Jurkat, Clone E6-1 (cell line): ENCODE measurements around the gene SMARCD1.
"Not testable (repeated sequence)": the region's sequence is repeated elsewhere in the genome, so short reads cannot be mapped to it uniquely, and the experiment has no call there.

ENCODE experiments used
- DNase-seq: peaks from one replicate; pipeline ENCODE4 v3.0.0-alpha.2; 2011; ENCODE audit warnings: low read depth, low spot score
- H3K4me3 ChIP-seq: 2 replicates; pipeline ENCODE4 v1.5.1; 2011; ENCODE audit warnings: mild to moderate bottlenecking, low read length, control low read depth, moderate library complexity

The SMARCD1 gene

DNA sequence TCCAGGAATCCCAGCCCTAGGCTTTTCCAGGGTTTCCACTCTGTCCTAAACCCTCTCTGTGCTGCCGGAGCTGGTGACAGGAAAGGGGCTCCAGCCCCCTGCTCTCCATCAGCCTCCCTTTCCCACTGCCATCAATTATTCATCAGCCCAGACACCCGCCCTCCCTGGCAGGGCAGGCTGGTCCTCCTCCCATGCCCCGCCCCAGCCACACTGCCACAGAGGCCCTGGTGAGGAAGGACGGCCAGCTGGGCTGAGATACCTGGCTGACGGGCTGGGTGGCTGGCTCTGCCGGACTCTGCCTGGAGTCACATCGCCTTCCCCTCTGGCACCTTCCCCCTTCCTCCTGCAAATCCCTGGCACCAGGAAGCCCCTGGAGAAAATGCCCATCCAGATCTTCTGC is 11.9 kb upstream of the SMARCD1 start:
- H3K4me3 ChIP-seq = no peak overlapping the region
- no peak for DNase-seq

DNA sequence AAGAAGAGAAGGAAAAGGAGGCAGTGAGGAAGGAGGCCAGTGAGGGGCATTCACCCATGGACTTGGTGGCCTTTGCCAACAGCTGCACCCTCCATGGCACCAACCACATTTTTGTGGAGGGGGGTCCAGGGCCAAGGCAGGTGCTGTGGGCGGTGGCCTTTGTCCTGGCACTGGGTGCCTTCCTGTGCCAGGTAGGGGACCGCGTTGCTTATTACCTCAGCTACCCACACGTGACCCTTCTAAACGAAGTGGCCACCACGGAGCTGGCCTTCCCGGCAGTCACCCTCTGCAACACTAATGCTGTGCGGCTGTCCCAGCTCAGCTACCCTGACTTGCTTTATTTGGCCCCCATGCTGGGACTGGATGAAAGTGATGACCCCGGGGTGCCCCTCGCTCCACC is 11.4 kb upstream of the SMARCD1 start:
- DNase-seq = no peak
- no peak overlapping the region for H3K4me3 ChIP-seq

DNA sequence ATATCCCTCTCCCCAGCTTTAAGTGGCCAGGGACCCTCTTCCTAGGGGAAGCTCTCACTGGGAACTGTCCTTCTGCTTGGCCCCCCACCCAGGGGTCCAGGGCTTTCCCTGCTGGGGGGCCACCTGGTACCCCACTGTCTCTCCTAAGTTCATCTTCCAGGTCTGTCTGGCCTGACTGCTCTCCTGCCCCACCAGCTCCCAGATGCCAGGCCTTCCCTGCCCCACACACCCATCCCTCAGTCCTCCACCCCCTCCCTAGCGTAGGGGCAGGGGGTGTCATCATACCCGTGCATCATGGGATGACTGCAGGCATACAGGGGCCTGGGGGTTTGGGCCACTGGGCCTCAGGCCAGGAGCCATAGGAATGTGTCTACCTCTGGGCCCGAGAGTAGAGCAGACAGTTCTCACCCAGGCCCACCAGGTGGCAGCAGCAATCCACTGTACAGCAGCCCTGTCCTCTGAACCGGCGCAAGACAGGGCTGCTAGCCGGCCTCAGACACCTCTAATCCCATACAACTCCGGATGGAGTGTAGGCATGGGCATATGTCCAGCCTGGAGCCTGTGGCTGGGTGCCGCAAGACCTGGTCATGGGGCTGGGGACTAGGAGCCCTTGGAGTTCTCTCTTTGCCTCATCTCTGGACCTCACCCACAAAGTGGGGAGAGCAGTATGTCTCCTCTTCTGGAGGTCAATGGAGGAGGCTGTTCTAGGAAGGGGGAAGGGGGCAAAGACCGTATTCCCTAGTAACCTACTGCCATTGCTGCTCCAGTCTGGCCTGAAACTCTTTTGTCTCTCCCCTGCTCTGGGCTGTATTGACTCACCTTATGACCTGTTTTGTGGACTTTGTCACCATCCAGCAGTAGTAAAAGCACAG is 10.0 kb upstream of the SMARCD1 start:
- DNase-seq = no peak

DNA sequence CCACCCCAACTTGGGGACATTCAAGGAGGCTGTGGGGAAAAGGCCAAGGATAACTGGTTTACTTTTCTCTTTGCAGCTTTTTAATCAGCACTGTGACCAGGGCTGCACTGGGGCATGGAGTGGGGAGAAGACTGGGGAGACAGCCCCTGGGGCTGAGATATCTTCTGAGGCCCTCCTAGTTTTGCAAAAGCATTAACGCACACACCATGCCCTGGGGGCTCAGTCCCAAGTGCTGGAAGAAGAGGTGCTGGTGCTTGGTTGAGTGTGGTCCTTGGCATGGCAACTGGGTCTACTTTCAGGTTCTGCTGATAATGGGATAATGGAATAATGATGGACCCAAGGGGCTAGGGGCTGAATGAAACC is 9.4 kb upstream of the SMARCD1 start:
- no peak for DNase-seq
- no peak overlapping the region for H3K4me3 ChIP-seq

More for the DNA sequence above, 10.0 kb upstream of the SMARCD1 start:
- no peak overlapping the region for H3K4me3 ChIP-seq

DNA sequence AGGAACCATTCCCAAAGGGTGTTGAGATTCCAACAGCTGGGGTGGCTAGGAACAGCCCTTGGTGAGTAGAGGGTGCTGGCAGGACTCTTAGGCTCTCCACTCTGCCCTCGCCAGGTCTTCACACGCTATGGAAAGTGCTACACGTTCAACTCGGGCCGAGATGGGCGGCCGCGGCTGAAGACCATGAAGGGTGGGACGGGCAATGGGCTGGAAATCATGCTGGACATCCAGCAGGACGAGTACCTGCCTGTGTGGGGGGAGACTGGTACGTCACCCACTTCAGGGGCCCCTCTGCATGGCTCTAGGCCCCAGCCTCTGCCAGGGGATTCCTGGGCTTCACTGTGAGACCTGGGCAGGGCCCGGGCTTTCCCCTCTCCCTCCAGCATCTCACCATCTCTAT is 8.0 kb upstream of the SMARCD1 start:
- no peak for DNase-seq
- H3K4me3 ChIP-seq = no peak overlapping the region

DNA sequence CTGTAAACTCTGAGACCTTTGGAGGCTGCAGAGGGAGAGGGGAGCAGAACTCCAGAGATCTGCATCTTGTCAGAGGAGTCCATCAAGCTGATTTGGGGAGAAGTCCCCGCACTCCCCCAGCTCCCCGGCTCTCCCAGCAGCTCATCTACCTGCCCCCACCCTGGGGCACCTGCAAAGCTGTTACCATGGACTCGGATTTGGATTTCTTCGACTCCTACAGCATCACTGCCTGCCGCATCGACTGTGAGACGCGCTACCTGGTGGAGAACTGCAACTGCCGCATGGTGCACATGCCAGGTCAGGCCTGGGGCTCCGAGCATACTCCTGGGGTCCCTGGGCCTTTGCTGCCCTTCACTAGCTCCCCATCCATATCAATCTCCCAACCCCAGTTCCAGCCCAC is 6.9 kb upstream of the SMARCD1 start:
- DNase-seq = no peak
- no peak overlapping the region for H3K4me3 ChIP-seq

DNA sequence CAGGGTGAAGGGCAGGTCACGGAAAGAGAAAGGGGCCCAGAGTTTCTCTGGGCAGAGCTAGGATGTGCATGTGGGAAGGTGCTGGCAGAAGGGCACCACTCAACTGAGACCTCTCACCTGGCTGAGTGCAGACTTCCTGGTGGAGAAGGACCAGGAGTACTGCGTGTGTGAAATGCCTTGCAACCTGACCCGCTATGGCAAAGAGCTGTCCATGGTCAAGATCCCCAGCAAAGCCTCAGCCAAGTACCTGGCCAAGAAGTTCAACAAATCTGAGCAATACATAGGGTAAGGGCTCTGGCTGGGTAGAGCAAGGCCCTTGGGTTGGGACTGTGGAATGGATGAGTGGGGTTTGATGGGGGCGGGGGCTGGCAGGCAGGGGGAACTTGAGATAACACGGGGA is 5.4 kb upstream of the SMARCD1 start:
- H3K4me3 ChIP-seq = no peak overlapping the region
- no peak for DNase-seq

DNA sequence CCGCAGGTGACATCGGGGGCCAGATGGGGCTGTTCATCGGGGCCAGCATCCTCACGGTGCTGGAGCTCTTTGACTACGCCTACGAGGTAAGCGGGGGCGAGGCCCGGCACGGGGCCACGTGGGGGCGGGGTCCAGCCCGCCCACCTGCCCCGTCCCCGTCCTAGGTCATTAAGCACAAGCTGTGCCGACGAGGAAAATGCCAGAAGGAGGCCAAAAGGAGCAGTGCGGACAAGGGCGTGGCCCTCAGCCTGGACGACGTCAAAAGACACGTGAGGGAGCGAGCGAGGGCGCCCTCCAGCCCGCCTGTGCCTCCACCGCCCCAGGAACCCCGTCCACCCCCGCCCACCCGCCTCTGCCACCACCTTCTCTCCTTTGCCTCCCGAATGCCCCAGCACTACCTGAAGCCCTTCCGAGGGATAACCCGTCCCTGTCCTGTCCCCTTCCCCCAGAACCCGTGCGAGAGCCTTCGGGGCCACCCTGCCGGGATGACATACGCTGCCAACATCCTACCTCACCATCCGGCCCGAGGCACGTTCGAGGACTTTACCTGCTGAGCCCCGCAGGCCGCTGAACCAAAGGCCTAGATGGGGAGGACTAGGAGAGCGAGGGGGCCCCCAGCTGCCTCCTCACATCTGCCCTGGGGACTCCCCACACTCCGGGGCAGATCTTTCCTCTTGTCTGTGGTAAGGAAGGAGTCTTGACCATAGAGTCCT is 3.9 kb upstream of the SMARCD1 start:
- no peak overlapping the region for H3K4me3 ChIP-seq
- no peak for DNase-seq

DNA sequence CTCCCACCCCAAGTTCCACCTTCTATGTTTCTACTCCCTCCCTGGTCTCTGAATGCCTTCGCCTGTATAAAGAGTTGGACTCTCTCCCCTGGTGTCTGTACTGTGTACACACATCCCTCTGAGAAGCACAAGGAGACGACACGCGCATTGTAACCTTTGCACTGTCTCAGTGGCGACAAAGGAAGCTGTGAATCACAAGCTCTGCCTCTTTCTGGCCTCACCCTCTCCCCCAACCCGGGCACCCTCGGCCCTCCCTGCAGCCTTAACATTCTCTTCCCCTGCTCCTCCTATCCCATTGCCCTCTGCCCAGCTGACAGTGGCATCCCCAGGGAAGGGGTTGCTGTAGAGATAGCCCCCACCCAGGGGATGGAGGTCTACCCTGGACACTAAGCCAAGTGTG is 2.5 kb upstream of the SMARCD1 start:
- H3K4me3 ChIP-seq = no peak overlapping the region
- DNase-seq = no peak

DNA sequence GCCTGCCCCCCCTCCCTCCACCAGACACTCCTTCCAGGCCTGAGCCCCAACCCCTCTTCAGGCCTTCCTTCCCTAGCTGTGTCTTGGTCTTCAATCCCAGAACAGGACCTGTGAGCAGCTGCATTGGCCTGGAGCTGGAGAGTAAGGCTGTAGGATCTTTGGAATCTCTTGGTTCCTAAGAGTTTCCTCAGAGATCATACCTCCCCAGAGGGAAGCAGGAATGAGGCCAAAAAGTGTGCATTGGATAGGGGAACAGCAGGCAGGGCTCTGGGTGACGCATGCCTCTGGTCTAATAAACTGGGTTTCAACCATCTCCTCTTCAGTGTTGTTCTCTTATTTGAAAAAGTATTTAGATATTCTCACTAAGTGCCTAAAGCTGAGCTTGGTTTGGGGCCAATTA is 1.8 kb upstream of the SMARCD1 start:
- no peak overlapping the region for H3K4me3 ChIP-seq
- no peak for DNase-seq

DNA sequence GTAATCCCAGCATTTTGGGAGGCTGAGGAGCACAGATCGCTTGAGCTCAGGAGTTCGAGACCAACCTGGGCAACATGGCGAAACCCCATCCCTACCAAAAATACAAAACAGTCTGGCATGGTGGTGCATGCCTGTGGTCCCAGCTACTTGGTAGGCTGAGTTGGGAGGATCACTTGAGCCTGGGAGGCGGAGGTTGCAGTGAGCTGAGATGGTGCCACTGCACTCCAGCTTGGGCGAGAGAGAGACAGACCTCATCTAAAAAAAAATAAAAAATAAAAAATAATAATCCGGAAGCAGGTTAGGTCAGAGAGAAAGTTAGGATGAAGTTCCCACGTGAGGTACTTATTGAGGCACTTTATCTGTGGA is 750 bp upstream of the SMARCD1 start:
- H3K4me3 ChIP-seq = peak overlapping the region; percentile 93
- DNase-seq = not testable (repeated sequence)

DNA sequence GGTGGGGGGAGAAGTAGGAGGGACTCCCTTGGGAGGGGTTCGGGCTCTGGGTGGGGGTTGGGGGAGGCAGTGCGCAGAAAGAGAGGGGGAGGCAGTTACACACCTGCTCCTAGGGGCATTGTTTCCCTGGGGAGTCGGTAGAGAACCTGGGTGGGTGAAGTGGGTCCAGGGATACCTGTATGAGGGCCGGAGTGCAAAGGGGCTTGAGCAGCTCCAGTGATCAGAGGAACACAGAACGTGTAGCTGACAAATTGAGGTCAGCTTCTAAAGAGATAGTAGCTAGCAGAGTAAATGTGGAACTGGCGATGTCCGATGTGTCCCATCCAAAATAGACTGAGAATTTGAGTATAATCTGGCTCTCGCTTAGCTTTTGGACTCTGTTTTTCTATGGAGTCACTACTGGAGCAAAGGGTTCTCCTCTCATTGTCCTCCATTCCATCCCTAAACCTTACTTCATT is 502 bp downstream of the SMARCD1 start:
- peak overlapping the region; percentile 93 for H3K4me3 ChIP-seq
- peak; percentile 48 for DNase-seq

DNA sequence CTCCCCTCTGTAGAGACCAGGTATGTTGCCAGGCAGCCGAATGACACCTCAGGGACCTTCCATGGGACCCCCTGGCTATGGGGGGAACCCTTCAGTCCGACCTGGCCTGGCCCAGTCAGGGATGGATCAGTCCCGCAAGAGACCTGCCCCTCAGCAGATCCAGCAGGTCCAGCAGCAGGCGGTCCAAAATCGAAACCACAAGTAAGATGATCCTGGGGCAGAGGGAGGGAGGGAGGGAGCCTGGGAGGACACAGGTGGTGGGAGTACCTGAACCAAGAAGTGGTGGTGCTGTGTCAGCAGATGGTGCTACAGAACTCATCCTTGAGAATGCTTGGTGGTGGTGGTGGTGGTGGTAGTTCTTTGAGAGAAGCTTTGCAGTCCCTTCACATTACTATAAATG is 1.0 kb downstream of the SMARCD1 start:
- no peak for DNase-seq
- H3K4me3 ChIP-seq = peak overlapping the region; percentile 93

DNA sequence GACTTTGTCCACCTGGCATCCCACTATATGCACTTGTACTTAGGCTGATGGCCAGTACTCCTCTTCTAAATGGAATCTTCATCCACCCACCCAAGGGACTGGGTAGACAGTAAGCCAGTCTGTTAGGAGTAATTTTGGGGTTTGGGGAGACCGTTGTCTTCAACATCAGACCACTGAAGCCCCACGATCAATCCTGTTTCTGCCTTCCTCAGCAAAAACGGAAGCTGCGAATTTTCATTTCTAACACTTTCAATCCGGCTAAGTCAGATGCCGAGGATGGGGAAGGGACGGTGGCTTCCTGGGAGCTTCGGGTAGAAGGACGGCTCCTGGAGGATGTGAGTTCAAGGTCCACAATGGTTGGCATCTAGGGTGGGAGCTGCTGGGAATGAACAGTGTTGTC is 2.0 kb downstream of the SMARCD1 start:
- no peak overlapping the region for H3K4me3 ChIP-seq
- DNase-seq = no peak

DNA sequence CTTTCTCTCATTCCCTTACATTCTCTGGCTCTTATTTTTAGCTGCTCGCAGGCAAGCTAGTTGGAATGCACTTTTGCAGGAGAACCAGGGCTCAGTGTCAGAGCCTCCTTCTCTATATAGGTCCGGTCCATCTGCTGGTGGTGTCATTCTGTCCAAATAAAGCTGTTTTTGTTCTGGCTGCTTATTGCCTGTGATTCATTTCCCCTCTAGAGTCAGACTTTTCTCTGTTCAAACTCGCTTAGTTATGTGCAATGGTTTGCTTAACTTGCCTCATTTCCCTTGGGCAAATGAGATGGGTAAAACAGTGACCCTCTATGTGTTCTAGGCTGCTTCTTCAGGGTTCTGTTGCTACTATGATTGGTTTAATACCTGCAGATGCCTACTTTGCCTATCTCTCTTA is 2.9 kb downstream of the SMARCD1 start:
- DNase-seq = no peak
- H3K4me3 ChIP-seq = no peak overlapping the region

DNA sequence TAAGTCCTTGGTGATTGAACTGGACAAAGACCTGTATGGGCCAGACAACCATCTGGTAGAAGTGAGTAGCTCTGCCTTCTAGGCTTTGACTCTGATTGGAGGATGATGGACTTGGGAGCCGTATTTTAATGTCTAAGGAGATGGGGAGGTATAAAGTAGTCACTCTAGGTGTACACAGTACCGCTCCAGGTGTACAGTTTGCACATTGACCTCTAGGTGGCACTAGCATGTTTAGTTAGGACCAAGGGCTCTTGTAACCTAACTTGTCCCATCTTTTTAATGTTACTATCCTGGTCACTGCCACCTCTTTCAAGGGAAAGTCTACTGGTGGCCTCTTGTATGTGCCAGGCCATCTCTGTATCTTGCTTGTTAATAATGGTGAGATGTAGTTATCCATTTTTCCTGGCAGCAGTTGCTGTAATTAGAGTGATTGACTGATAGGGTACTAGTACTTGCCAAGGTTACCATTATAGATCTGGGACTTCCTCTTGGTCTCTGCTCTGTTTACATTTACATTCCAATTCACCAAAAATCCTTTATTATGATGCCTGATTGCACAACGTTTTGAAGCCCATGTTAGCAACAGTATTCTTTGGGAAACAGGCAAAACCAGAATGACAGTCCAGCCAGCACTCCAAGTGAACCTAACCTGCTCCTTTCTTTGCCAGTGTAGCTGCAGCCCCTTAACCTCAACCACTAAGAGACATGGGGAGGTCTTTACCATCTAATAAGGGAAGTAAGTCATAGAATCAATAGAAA is 3.6 kb downstream of the SMARCD1 start:
- DNase-seq = peak; percentile 63
- no peak overlapping the region for H3K4me3 ChIP-seq

DNA sequence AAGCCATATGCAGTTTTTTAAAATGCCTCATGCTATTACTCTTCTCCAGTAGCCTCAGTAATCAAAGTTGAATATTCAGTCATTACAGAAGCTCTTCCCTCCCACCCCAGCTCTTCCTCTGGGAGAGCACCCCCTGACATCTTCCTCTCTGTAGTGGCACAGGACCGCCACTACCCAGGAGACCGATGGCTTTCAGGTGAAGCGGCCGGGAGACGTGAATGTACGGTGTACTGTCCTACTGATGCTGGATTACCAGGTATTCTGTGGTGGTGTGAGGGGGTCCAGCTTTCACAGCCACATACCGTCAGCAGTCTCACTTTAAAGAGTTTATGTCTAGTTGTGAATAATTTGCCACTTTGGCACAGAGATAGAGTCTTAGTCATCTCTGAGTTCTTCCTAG is 4.6 kb downstream of the SMARCD1 start:
- H3K4me3 ChIP-seq = no peak overlapping the region
- DNase-seq = no peak

DNA sequence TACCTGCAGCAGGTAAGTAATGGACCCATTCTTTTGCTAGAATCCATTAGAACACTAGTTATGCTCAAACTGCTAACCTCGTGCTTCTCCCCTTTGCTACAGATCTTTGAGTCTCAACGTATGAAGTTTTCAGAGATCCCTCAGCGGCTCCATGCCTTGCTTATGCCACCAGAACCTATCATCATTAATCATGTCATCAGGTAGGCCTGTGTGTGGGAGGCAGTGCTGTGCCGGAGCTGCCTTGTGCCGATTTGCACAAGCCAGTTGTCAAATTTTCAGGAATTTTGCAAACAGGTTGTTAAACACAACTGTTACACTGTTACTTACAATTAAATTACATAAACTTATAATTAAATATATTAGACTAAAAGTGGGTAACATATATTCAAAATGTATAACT is 5.2 kb downstream of the SMARCD1 start:
- no peak for DNase-seq
- H3K4me3 ChIP-seq = no peak overlapping the region

DNA sequence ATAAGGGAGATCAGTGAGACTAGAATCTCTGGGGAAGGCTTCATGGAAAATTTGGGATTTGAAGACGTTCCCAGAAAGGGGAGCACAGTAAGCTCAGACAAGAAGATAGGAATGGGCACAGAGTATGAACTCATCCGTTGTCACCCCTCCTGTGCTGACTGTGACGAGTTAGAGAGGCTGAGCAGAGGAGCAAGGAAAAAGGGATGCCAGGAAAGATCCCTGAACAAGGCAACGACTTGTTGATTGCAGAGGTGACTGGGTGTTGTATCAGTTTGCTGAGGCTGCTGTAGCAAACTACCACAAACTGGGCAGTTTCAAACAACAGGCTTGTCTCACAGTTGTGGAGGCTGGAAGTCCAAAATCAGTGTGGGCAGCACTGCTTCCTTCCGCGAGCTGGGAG is 12.8 kb downstream of the SMARCD1 start:
- DNase-seq = no peak
- no peak overlapping the region for H3K4me3 ChIP-seq
